GM23338 (cell line): Measurements from ENCODE around the gene RRBP1. TPM values are rescaled to one million over a fixed set of nuclear protein-coding genes. Genes with fewer than 3 reads are reported as not detected.

Source experiments
- ATAC-seq: fragments of 200-7000 bp; cut with Tn5 transposase; 3 replicates; pipeline ENCODE4 v1.9.1; 2020
- DNase-seq: peaks from one replicate; pipeline ENCODE4 v3.0.0-alpha.2; 2015; ENCODE audit warnings: low spot score
- H2AFZ ChIP-seq: fragments of 200-600 bp; sonication (generic); 2 replicates; pipeline ENCODE4 v1.8.0; 2016; ENCODE audit warnings: antibody characterized with exemption, mild to moderate bottlenecking, moderate library complexity
- H3F3A ChIP-seq: fragments of 200-600 bp; sonication (generic); replicated peaks from 2 replicates; pipeline ENCODE4 v1.8.0; 2017; ENCODE audit warnings: antibody characterized with exemption, mixed run types, low read depth
- H3K27ac ChIP-seq: fragments of 200-600 bp; sonication (generic); 2 replicates; pipeline ENCODE4 v1.6.1; 2016; ENCODE audit warnings: low read depth
- H3K27me3 ChIP-seq: fragments of 200-600 bp; sonication (generic); 2 replicates; pipeline ENCODE4 v1.8.0; 2016; ENCODE audit warnings: mild to moderate bottlenecking, mixed run types, moderate library complexity; ENCODE audit not compliant: insufficient read depth
- H3K36me3 ChIP-seq: fragments of 200-600 bp; sonication (generic); 2 replicates; pipeline ENCODE4 v1.8.0; 2016; ENCODE audit warnings: mild to moderate bottlenecking; ENCODE audit not compliant: insufficient read depth
- H3K4me1 ChIP-seq: fragments of 200-600 bp; sonication (generic); 2 replicates; pipeline ENCODE4 v1.8.0; 2016; ENCODE audit warnings: mild to moderate bottlenecking, moderate library complexity; ENCODE audit not compliant: insufficient read depth
- H3K4me2 ChIP-seq: fragments of 200-600 bp; sonication (generic); 2 replicates; pipeline ENCODE4 v1.7.1; 2017; ENCODE audit warnings: mixed run types
- H3K4me3 ChIP-seq: fragments of 200-600 bp; sonication (generic); 2 replicates; pipeline ENCODE4 v1.6.1; 2016; ENCODE audit warnings: mixed run types
- H3K79me2 ChIP-seq: fragments of 200-600 bp; sonication (generic); replicated peaks from 2 replicates; pipeline ENCODE4 v1.8.0; 2017; ENCODE audit warnings: mild to moderate bottlenecking; ENCODE audit not compliant: insufficient read depth
- H3K9me2 ChIP-seq: fragments of 200-600 bp; sonication (generic); 2 replicates; pipeline ENCODE4 v1.8.0; 2017; ENCODE audit not compliant: insufficient read depth
- H4K20me1 ChIP-seq: fragments of 200-600 bp; sonication (generic); replicated peaks from 2 replicates; pipeline ENCODE4 v1.8.0; 2017; ENCODE audit warnings: mild to moderate bottlenecking; ENCODE audit not compliant: insufficient read depth
- H3K27ac Mint-ChIP-seq: 2 replicates; pipeline ENCODE4 v1.8.0; 2020; ENCODE audit warnings: inconsistent platforms, mild to moderate bottlenecking, moderate library complexity, mixed read lengths
- H3K27me3 Mint-ChIP-seq: 3 replicates; pipeline ENCODE4 v1.8.0; 2022; ENCODE audit warnings: low read depth, mild to moderate bottlenecking, moderate library complexity, mixed read lengths, inconsistent platforms; ENCODE audit not compliant: insufficient read depth, poor library complexity
- H3K36me3 Mint-ChIP-seq: 3 replicates; pipeline ENCODE4 v1.8.0; 2021; ENCODE audit warnings: low read depth, mild to moderate bottlenecking, inconsistent platforms, moderate library complexity, mixed read lengths
- H3K4me1 Mint-ChIP-seq: 3 replicates; pipeline ENCODE4 v1.8.0; 2020; ENCODE audit warnings: mild to moderate bottlenecking, inconsistent platforms, mixed read lengths
- H3K4me3 Mint-ChIP-seq: 3 replicates; pipeline ENCODE4 v1.8.0; 2021; ENCODE audit warnings: moderate library complexity, mild to moderate bottlenecking, inconsistent platforms, mixed read lengths
- H3K9me3 Mint-ChIP-seq: 3 replicates; pipeline ENCODE4 v1.8.0; 2020; ENCODE audit warnings: moderate library complexity, mild to moderate bottlenecking, inconsistent platforms, mixed read lengths
- CREB1 ChIP-seq: fragments of 250-450 bp; sonication (Bioruptor Pico); IDR thresholded peaks from 2 replicates; pipeline ENCODE4 v1.5.0; 2020; ENCODE audit warnings: low read depth, mild to moderate bottlenecking, moderate library complexity
- CTCF ChIP-seq, 2 experiments: fragments of 200-600 bp in 1 of 2; sonication (generic) in 1 of 2; conservative IDR thresholded peaks; 2 replicates each; pipeline versions ENCODE4 v1.5.1 to v1.6.1; 2016 to 2017; ENCODE audit warnings: antibody characterized with exemption in 2 of 2, low read depth in 2 of 2, mild to moderate bottlenecking in 2 of 2, moderate library complexity in 1 of 2
- EZH2 ChIP-seq: fragments of 200-600 bp; sonication (generic); IDR thresholded peaks from one replicate; pipeline ENCODE4 v1.8.0; 2017; ENCODE audit warnings: antibody characterized with exemption, mild to moderate bottlenecking, low read depth; ENCODE audit not compliant: unreplicated experiment
- EZH2phosphoT487 ChIP-seq: fragments of 200-600 bp; sonication (generic); IDR thresholded peaks from one replicate; pipeline ENCODE4 v1.8.1; 2018; ENCODE audit warnings: antibody characterized with exemption; ENCODE audit not compliant: unreplicated experiment
- JUNB ChIP-seq: IDR thresholded peaks from one replicate; pipeline ENCODE4 v1.6.1; 2016; ENCODE audit warnings: antibody characterized with exemption; ENCODE audit not compliant: unreplicated experiment
- NANOG ChIP-seq: IDR thresholded peaks from 2 replicates; pipeline ENCODE4 v1.6.1; 2016; ENCODE audit warnings: antibody characterized with exemption, borderline replicate concordance
- POLR2AphosphoS5 ChIP-seq: IDR thresholded peaks from 2 replicates; pipeline ENCODE4 v1.6.1; 2016; ENCODE audit warnings: antibody characterized with exemption, low read depth
- STAT1 ChIP-seq: IDR thresholded peaks from one replicate; pipeline ENCODE4 v1.6.1; 2016; ENCODE audit warnings: antibody characterized with exemption; ENCODE audit not compliant: unreplicated experiment
- ZNF114 ChIP-seq: fragments of 250-450 bp; sonication (Bioruptor Pico); IDR thresholded peaks from 2 replicates; pipeline ENCODE4 v1.5.0; 2020; ENCODE audit warnings: mild to moderate bottlenecking, moderate library complexity
- ZNF331 ChIP-seq: fragments of 250-450 bp; sonication (Bioruptor Pico); IDR thresholded peaks from 2 replicates; pipeline ENCODE4 v1.5.0; 2020; ENCODE audit warnings: low read depth, mild to moderate bottlenecking, moderate library complexity
- ZNF462 ChIP-seq: fragments of 250-450 bp; sonication (Bioruptor Pico); IDR thresholded peaks from 2 replicates; pipeline ENCODE4 v1.5.0; 2020; ENCODE audit warnings: mild to moderate bottlenecking, moderate library complexity
- polyA plus RNA-seq: library from polyadenylated mRNA; unstranded; fragments of >200 nt; fragmentation: Nextera tagmentation; extraction: Ambion mirVana; gene quantifications from 2 replicates; pipeline ENCODE4 v1.2.1, GENCODE V29; 2016
- total RNA-seq: library from RNA; depleted of rRNA; stranded (reverse); fragments of >200 nt; shearing (Covaris generic); gene quantifications from 2 replicates; pipeline ENCODE4 v1.2.3, GENCODE V29; 2014
- TF ChIP-seq, protein P1 (sequence below): IDR thresholded peaks from one replicate; pipeline ENCODE4 v1.6.1; 2018; ENCODE audit warnings: antibody characterized with exemption; ENCODE audit not compliant: unreplicated experiment
- TF ChIP-seq, protein P2 (sequence below): IDR thresholded peaks from 2 replicates; pipeline ENCODE4 v1.6.1; 2016; ENCODE audit warnings: antibody characterized with exemption

Gene RRBP1
- total and polyA plus RNA-seq, 2 experiments from 2014 or later, result 105 to 113 TPM

GRCh38 chr20:17595856-17596255 is 86.2 kb downstream of the RRBP1 start (continued):
- TF ChIP-seq, protein P1, sequence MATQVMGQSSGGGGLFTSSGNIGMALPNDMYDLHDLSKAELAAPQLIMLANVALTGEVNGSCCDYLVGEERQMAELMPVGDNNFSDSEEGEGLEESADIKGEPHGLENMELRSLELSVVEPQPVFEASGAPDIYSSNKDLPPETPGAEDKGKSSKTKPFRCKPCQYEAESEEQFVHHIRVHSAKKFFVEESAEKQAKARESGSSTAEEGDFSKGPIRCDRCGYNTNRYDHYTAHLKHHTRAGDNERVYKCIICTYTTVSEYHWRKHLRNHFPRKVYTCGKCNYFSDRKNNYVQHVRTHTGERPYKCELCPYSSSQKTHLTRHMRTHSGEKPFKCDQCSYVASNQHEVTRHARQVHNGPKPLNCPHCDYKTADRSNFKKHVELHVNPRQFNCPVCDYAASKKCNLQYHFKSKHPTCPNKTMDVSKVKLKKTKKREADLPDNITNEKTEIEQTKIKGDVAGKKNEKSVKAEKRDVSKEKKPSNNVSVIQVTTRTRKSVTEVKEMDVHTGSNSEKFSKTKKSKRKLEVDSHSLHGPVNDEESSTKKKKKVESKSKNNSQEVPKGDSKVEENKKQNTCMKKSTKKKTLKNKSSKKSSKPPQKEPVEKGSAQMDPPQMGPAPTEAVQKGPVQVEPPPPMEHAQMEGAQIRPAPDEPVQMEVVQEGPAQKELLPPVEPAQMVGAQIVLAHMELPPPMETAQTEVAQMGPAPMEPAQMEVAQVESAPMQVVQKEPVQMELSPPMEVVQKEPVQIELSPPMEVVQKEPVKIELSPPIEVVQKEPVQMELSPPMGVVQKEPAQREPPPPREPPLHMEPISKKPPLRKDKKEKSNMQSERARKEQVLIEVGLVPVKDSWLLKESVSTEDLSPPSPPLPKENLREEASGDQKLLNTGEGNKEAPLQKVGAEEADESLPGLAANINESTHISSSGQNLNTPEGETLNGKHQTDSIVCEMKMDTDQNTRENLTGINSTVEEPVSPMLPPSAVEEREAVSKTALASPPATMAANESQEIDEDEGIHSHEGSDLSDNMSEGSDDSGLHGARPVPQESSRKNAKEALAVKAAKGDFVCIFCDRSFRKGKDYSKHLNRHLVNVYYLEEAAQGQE, result no peak
- TF ChIP-seq EZH2phosphoT487 (no peak), ZNF114 (CRISPR knock-in tag) (no peak)

DNA sequence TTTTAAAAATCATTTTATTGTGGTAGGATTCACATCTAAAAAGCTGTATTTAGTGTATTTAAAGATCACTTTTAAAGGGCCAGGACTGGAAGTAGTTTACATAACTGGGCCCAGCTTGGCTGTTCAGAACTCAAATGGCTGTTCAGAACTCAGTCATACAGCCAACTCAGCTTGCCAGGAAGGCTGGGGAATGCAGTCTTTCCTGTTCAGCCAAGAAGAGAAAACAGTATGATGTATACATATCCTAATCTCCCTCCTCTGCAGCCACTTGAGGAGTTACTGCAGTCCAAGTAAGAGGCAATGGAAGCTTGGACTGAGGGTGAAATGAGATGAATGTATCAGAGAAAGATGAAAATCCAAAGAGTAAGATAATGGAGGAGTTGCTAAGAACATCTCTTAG is 87.6 kb downstream of the RRBP1 start:
- Mint-ChIP-seq H3K27ac (peak overlapping the region; percentile 10; the same call in 1 of the 2 replicates), H3K36me3 (peaks cover 9% of the 10 kb centered on the region; the same call in 2 of the 3 replicates), H3K4me3 (no peak overlapping the region), H3K27me3 (peaks cover 3% of the 10 kb centered on the region), H3K9me3 (no peaks in the 10 kb centered on the region), H3K4me1 (peaks cover 40% of the 10 kb centered on the region)
- Histone ChIP-seq H3K36me3 (no peaks in the 10 kb centered on the region), H3K4me2 (peak overlapping the region; percentile 24; the same call in 1 of the 2 replicates), H3K4me1 (peaks cover 7% of the 10 kb centered on the region; the same call in 1 of the 2 replicates), H4K20me1 (peaks cover 21% of the 10 kb centered on the region), H3K4me3 (no peak overlapping the region), H3F3A (no peaks in the 10 kb centered on the region), H3K79me2 (peaks cover 100% of the 10 kb centered on the region), H2AFZ (no peak overlapping the region), H3K27me3 (no peaks in the 10 kb centered on the region), H3K9me2 (0 out of 2 replicates have a peak, but pooled peaks cover 5% of the 10 kb centered on the region), H3K27ac (no peak overlapping the region)
- ATAC-seq, result peak; percentile 68
- peak; percentile 55 for DNase-seq
- no peak for TF ChIP-seq EZH2
- no peak for TF ChIP-seq NANOG
- no peak for TF ChIP-seq EZH2phosphoT487
- TF ChIP-seq, protein P2, sequence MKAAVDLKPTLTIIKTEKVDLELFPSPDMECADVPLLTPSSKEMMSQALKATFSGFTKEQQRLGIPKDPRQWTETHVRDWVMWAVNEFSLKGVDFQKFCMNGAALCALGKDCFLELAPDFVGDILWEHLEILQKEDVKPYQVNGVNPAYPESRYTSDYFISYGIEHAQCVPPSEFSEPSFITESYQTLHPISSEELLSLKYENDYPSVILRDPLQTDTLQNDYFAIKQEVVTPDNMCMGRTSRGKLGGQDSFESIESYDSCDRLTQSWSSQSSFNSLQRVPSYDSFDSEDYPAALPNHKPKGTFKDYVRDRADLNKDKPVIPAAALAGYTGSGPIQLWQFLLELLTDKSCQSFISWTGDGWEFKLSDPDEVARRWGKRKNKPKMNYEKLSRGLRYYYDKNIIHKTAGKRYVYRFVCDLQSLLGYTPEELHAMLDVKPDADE, result no peak
- TF ChIP-seq JUNB, result no peak
- no peak; the same call in 1 of the 2 replicates for TF ChIP-seq ZNF462 (CRISPR knock-in tag)
- no peak for TF ChIP-seq POLR2AphosphoS5
- no peak for TF ChIP-seq STAT1
- TF ChIP-seq CREB1 (CRISPR knock-in tag), result no peak
- TF ChIP-seq ZNF331 (CRISPR knock-in tag), result no peak
- TF ChIP-seq CTCF (conservative IDR thresholded peaks at IDR 0.05; ENCODE audit: low read depth in 2 of 2), result no peak
- no peak for TF ChIP-seq ZNF114 (CRISPR knock-in tag)
